Measurements from ENCODE around the gene AMBRA1.
A peak's percentile ranks its signal among the peaks of the same experiment; 100 is the strongest.

AMBRA1 gene

DNA sequence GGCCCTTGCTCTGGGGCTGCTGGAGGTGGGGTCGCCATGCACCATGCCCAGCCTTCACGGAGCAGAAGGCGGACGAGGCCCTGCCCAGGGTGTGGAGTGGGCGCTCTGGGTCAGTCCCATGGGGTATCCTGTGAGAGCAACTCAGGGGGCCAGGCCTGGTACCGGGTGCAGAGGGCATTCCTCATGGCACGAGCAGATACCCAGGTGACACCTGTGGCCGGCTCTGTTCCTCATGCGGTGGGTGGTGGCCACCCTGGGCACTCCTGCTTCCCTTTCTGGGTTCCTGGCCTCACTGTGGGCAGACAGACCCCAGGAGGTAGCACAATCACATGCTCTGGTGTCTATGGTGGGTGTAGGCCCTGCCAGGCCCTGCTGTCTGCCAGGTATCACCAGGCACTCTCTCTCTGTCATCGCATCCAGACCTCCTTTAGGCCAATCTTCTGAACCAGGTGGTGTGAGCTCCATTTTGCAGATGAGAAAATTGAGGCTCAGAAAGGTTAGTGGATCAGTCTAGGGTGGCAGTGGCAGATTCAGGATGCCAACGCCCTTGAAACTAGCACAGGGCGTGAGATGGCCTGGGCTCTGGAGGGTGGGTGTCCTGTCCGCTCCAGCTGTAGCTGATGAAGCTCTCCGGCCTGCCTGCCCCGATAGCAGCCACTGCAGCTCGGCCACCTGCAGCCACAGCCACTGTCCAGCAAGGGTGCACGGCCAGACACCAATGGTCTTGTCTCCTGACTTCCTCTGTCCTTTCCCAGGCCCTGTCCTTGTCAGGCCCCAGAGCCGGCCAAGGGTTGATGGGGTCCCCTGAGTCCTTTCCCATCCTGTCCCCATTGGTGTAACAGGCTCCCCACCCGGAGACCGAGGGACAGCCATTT lies 231.4 kb downstream of the AMBRA1 start:
- DNase-seq, result no peak

DNA sequence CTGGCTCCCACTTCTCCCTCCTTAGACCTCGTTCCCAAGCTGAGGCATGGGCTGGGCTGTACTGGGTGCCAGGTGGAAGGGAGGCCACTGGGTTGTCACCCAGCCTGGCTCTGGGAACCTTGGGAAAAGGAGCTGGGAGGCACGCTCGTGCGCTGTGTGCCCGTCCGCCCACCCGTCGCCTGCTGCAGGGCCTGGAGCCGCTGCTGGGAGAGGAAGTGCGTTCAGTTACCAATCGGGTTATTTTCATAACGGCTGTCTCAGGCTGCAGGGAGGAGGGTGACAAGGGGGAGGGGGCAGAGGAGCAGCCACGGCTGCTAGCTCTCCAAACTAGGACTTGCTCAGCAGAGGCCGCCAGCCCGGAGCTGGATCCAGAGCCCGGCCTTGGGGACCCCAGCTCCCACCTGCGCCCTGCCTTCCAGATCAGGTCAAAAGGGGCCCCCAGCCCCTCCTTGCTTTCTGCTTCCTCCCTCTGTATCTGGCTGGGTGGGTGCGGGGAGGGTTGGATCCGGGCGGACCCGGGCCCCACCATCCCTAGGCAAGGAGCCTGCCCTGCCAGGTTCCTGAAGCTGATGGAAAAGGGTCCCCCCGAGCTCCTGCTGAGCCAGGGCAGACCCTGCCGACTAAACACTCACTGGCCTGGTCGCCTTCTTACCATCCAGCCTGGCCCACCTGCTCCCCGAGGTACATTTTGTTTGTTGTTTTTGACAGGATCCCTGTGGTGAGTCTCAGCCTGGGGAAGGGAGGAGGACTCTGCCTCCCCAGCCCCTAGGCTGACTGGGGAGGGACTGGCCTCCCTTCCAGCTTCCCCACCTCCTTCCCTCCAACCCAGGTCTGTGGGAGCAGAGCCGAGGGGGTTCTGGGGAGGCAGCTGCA lies 232.3 kb downstream of the AMBRA1 start:
- peak; percentile 91 for DNase-seq

DNA sequence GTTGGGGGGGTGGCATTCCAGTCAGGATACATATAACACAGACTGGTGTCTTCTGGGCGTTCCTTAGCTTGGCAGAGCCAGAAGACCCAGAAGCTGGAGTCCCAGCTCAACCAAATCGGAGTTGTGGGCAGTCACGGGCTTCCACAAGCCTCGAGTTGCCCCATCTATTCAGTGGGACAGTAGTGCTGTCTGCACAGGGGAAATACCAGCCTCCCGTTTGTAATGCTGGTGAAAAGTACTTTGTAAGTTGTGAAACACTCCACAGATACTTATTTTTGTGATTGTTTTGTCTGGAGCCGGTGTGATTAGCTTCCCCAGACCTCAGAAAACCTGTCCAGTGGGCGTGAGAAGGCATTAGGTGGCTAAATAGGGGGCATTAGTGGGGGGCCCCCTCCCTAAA lies 232.9 kb downstream of the AMBRA1 start:
- DNase-seq, result peak; percentile 56

DNA sequence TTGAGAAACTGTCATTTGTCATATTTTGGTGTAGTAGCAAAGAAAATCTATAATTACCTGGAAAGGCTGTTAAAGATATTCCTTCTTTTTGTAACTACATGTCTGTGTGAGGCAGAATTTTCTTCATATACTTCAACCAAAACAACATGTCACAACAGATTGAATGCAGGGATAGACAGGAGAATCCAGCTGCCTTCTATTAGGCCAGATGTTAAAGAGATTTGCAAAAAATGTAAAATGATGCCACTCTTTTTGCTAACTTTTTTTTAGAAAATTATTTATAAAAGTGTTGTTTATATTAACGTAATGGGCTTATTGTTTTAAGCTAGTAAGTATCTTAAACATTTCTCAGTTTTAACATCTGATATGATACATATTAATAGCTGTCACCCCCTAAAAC lies 233.9 kb downstream of the AMBRA1 start:
- DNase-seq, result no peak

DNA sequence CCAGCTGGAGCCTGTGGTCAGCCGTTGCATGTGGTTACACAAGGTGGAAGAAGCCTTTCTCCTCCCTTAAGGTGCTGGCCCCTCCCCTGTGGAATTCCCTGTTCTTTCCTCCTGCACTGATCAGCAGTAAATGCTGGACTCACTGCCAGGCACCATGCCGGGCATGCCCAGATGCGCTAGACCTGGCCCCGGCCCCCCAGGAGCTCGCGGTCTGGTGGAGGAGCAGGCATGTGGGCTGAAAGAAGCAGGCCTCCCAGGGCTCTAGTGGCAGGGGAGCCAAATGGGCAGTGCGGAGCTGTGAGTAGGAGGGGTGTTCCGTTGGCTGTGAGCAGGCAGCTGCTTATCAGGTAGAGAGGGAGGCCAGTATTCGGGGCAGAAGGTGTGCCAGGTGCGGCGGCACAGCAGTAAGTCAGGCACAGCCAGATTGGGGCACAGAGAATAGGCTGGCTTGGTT lies 236.3 kb downstream of the AMBRA1 start:
- DNase-seq, result no peak

DNA sequence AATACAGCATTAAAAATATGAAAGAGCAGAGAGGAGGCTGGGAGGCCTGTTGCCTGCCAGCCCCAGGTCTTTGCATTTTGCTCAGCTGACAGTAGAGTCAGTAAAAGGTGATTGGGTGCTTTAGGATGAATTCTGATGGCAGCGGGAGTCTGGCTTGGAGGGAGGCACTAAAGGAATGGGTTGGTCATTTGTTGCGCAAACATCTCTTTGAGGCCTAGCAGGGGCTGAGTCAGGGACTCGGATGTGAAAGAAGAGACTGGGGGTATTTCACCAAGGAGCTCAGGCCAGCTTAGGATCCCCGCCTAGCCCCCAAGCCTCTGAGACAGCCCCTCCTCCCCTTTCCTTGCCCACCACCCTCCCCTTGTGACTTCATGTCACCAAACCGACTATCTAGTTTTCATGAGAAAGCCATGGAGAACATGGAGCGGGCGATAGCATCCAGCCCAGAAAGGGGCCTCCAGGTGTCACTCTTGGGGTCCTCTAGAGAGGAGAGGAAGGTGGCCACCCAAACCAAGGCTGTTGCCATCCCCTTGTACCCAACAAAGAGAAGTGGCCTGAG lies 236.8 kb downstream of the AMBRA1 start:
- peak; percentile 18 for DNase-seq

DNA sequence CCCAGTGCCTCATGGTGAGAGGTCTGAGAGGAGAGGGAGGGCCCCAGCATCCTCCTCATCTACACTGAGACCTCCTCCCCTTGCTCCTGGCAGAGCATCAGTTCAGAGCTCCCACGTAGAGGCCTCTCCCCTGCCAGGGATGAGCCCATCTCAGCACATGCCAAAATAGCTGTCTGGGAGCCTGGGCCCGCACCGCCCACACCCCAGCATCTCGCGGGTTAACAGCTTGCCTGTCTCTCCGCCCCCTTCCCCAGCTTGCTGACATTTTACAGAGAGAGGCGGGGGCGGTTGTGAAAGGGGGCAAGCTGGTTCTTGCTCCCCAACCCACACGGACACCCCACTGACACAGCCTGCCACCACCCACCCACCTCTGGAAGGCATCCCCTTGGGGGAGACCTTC lies 240.1 kb downstream of the AMBRA1 start:
- DNase-seq, result no peak

DNA sequence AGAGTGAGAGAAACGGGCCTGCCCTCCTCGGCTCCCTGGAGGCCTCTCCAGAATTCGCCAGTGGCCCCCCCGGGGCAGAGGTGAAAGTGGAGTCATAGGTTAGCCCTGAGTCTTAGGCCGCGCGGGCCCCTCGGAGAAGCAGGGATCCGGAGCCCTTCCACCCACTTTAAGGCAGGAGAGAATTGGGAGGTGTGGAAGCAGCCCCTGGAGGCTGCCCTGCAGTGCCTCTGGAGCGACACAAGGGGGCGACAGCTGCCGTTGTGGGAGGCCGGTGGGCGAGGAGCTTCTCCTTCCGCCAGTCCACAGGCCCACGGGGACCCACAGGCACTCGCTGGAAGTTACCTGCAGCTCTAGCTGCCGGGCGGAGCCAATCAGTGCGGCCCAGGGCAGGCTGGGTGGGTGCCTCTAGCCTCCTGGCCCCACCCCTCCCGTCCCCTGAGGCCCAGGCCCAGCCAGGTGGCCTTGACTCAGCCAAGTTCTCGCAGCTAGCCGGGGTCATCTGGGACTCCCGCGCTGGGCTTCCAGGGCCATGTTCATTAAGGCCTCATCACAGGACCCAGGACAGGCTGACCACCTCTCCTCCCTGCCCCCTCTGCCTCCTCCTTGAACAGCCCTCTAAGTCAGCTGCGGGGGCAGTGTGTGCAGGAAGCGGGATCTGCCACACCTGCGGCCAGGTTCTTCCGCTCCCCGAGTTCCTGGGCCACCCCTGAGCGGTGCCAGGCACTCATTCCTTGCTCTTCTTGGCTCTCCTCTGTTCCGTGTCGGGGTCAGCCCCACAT lies 241.6 kb downstream of the AMBRA1 start:
- peak; percentile 69 for DNase-seq

DNA sequence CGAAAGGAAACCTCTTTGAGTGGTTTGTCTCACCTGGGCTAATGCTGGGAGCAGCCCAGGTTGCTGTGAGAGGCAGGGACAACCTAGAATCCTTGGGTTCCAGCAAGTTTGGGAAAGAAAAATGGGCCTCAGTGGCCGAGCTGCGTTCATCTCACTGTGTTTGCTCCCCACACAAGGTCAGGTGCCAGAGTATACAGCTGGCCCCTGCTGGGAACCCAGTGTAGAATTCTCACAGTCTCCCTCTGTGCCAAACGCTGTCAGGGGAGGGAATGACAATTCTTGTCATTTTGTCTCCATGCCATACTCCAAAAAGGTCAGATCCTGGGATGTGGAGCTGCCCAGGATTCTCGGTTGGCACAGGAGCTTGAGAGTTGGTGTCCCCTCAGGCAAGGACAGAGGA lies 242.2 kb downstream of the AMBRA1 start:
- DNase-seq, result no peak

DNA sequence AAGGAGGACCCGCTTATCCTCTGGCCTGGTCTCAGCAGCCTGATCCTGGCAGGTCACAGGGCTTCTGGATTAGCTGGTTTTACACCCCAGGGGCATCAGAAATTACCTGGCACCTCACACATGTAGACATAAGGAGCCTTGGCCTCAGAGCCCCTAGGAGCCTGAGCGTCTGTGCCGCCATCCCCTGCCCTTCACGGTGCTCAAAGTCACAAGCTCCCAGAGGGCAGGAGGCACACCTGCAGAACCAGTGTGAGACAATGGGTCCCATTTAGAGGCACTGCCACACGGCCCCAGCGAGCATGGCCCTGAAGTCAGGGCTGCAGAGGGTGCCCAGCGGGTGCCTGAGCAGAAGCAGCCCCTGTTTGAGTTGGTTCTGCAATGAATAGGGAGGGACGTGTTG lies 242.7 kb downstream of the AMBRA1 start:
- no peak for DNase-seq

DNA sequence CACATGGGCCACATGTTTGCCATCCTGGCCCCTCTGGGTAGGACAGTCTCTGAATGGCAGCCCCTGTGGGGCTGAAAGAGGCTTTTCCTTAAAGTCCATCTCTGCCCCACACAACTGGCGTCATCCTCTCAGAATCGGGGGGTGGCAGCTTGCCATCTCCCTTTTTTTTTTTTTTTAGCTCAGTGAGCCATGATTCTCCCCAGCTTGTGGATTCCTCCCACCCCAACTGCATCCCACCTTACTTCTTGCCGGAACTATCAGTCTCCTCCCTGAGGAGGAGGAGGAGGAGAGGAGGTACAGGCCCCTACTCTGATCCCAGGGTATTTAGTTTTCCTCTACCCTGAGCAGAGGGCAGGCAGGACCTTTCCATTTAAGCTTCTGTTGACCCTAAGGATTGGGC lies 243.1 kb downstream of the AMBRA1 start:
- no peak for DNase-seq

DNA sequence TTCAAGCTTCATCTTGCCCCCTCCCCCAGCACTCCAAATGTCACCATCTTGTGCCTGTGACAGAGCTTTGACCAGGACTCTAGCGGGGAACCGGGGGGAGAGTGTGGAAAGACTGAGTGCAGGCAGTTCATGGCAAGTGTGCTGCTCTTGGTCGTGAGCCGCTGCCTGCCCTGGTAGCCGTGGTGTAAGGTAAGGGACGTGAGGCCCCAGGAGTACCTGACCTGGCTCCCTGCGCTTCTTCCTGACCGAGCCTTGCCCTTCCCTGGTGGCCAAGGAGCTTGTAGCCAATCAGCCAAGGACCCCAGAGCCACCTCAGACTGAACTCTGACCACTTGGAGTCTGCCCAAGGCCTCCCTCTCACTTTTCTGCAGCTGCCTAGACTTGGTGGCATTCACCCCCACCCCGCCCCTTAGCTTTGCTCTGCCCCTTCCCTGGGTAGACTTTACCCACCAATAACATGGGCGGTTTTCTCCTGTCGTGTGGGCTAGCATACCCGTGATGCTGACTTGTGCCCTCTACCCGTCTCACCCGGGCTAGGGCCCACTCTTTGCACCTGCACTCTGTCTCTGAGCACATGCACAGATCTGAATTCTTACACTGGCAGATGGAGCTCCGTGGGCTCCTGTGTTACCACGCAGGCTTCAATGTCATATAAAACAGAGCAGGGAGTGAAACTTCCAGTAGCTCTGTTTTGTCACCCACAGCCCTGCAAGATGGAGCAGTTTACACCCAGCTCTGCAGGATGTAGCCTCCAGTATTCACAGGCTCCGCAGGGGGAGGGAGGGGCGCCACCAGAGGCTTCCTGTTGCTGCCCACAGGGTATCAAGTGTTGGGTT lies 245.0 kb downstream of the AMBRA1 start:
- no peak for DNase-seq

DNA sequence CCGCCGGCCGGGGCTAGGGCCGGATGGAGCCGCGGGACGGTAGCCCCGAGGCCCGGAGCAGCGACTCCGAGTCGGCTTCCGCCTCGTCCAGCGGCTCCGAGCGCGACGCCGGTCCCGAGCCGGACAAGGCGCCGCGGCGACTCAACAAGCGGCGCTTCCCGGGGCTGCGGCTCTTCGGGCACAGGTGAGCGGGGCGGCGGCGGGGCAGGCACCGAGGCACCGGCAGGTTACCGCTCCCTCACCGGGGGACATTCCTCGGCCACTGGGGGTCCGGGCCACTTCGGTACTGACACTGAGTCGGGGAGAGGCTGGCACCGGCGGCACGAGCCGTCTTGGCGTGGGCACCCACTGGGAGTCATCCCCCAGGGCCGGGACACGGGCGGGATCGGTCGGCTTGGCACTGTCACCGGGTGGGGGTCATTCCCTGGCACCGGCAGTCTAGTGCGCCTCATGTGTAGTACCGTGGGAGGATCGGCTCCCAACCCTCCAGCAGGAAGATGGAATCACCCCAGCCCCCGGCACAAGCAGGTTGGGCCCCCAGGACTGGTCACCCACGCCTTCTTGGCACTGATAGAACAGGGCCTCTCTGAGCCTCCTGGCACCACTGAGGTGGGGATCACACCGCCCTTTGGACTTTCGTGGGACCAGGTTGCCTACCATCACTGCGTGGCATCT lies 246.0 kb downstream of the AMBRA1 start:
- DNase-seq, result no peak

DNA sequence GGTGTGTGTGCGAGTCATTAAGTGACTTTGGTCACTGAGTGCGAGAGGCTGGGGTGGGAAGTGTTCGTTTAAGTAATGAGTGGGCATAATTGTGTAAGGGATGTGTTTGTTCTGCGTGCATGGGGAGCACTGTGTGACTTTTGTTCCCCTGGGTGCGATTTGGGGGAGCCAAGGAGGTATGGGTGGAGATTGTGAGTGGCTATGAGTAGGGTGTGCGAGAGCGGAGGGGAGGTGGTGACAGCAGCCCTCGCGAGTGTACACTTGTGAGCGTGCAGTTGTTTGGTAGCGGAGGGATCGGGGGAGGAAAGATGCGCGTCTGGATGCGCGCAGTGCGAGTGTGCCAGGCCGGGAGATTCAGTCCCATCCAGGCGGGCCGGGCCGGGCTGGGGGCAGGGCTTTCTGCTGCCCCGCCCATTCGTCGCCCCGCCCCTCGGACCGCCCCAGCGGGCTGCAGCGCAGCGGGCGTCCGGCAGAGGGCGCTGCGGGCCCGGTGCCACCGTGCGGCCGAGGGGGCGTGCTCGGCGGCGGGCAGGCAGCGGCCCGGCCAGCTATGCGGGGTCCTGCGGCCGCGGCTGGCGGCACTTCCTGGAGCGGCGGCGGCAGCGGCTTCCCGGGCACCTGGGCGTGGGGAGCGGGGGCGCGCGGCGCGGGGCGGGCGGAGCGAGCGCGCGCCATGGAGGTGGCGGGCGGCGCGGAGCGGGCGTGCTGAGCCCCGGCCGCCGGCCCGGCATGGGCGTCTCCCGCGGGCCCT lies 246.8 kb downstream of the AMBRA1 start, which contains the start of gene DGKZ:
DGKZ (plus strand) TSS at position 578 of the 751 bp plus-strand sequence. CDS start 197 bp downstream, outside the sequence.
- peak; percentile 91 for DNase-seq
